K562 (cell line): ENCODE measurements around the gene DUOX2. TPM values are rescaled to one million over a fixed set of nuclear protein-coding genes. Genes with fewer than 3 reads are reported as not detected.
A peak's percentile ranks its signal among the peaks of the same experiment; 100 is the strongest.
"Not testable (repeated sequence)": the region's sequence is repeated elsewhere in the genome, so short reads cannot be mapped to it uniquely, and the experiment has no call there.

ENCODE experiments used
- ATAC-seq: fragments of 200-7000 bp; cut with Tn5 transposase; 3 replicates; pipeline ENCODE4 v1.9.1; 2020; ENCODE audit warnings: moderate library complexity
- BruUV-seq: library from RNA; stranded (reverse); fragments of 400-500 nt; replicated peaks from 2 replicates; lab custom pipeline; 2021; lab: Mats Ljungman, UMichigan
- CTCF ChIA-PET: fragments of 300-600 bp; formaldehyde crosslinking; extraction: SDS; loops from one replicate; lab custom pipeline; 2021; ENCODE audit warnings: low intra/inter-chr PET ratio; lab: Yijun Ruan, JAX
- POLR2A ChIA-PET: fragments of 300-600, 350-650 bp; sonication (Branson Sonifier 250); formaldehyde crosslinking; extraction: SDS; loops from one replicate; lab custom pipeline; 2021; ENCODE audit warnings: antibody characterized with exemption, inconsistent platforms; lab: Yijun Ruan, JAX
- DNase-seq, 4 experiments: peaks; one replicate each; pipeline versions ENCODE4 v3.0.0 to v3.0.0-alpha.2; 2011 to 2018; ENCODE audit warnings: low spot score in 3 of 4, mixed read lengths in 3 of 4; ENCODE audit errors: extremely low read depth in 1 of 4
- FAIRE-seq: peaks from 2 replicates; lab custom pipeline; 2011; peaks lifted over from hg19 to GRCh38; lab: Jason Lieb, UNC
- H2AFZ ChIP-seq: 2 replicates; pipeline ENCODE4 v1.6.0; 2011; ENCODE audit warnings: low read depth, low read length, control low read depth, inconsistent platforms
- H3K27ac ChIP-seq: fragments of 200-600 bp; 3 replicates; pipeline ENCODE4 v1.8.0; 2011; ENCODE audit warnings: low read depth, mild to moderate bottlenecking, control low read depth, inconsistent platforms, low read length, moderate library complexity, mixed read lengths; ENCODE audit errors: extremely low read depth
- H3K27me3 ChIP-seq, 2 experiments: fragments of 300-600 bp in 1 of 2; 2 replicates in 1 of 2; 3 replicates in 1 of 2; pipeline versions ENCODE4 v1.6.0 to v1.8.0; 2011; ENCODE audit warnings: inconsistent platforms in 2 of 2, low read length in 2 of 2, mild to moderate bottlenecking in 1 of 2, mixed read lengths in 1 of 2, moderate library complexity in 1 of 2; ENCODE audit not compliant: control insufficient read depth in 2 of 2, insufficient read depth in 2 of 2
- H3K36me3 ChIP-seq: fragments of 300-600 bp; 3 replicates; pipeline ENCODE4 v1.8.0; 2011; ENCODE audit warnings: mild to moderate bottlenecking, low read length, inconsistent platforms; ENCODE audit not compliant: control insufficient read depth, insufficient read depth
- H3K4me1 ChIP-seq, 2 experiments: fragments of 200-600 bp in 1 of 2; replicated peaks in 1 of 2; 2 replicates in 1 of 2; 3 replicates in 1 of 2; pipeline versions ENCODE4 v1.5.1 to v1.8.0; 2011; ENCODE audit warnings: inconsistent platforms in 2 of 2, low read length in 2 of 2, mild to moderate bottlenecking in 1 of 2, mixed read lengths in 1 of 2, moderate library complexity in 1 of 2; ENCODE audit not compliant: control insufficient read depth in 2 of 2, insufficient read depth in 2 of 2
- H3K4me2 ChIP-seq: 2 replicates; pipeline ENCODE4 v1.6.1; 2011; ENCODE audit warnings: low read length, control low read depth, inconsistent platforms, mixed read lengths; ENCODE audit not compliant: insufficient read depth
- H3K4me3 ChIP-seq: fragments of 200-600 bp; sonication (generic), shearing (Covaris generic); 2 replicates; pipeline ENCODE4 v1.5.1; 2016; ENCODE audit warnings: control low read depth, inconsistent platforms
- H3K79me2 ChIP-seq: fragments of 200-600 bp; 3 replicates; pipeline ENCODE4 v1.8.0; 2011; ENCODE audit warnings: low read length, inconsistent platforms; ENCODE audit not compliant: control insufficient read depth, insufficient read depth
- H3K9ac ChIP-seq, 2 experiments: 2 replicates each; pipeline versions ENCODE4 v1.6.0 to v1.6.1; 2011; ENCODE audit warnings: low read depth in 2 of 2, low read length in 2 of 2, control low read depth in 1 of 2, inconsistent platforms in 1 of 2, mild to moderate bottlenecking in 1 of 2, mixed read lengths in 1 of 2; ENCODE audit not compliant: insufficient read depth in 1 of 2
- H3K9me1 ChIP-seq: one replicate; pipeline ENCODE4 v1.6.0; 2011; ENCODE audit warnings: inconsistent platforms, mild to moderate bottlenecking, low read length, moderate library complexity; ENCODE audit not compliant: control insufficient read depth, insufficient read depth
- H3K9me3 ChIP-seq: replicated peaks from 2 replicates; pipeline ENCODE4 v1.5.1; 2011; ENCODE audit warnings: low read depth, low read length, inconsistent platforms; ENCODE audit not compliant: control insufficient read depth, insufficient read depth
- H4K20me1 ChIP-seq: replicated peaks from 2 replicates; pipeline ENCODE4 v1.6.1; 2011; ENCODE audit warnings: low read length, inconsistent platforms, mixed read lengths; ENCODE audit not compliant: control insufficient read depth, insufficient read depth
- ADNP ChIP-seq: fragments of 200-800 bp; sonication (Bioruptor generic); IDR thresholded peaks from 2 replicates; pipeline ENCODE4 v1.6.1; 2016; ENCODE audit warnings: missing genetic modification characterization, missing compliant biosample characterization
- ARID1B ChIP-seq: fragments of 450-650 bp; IDR thresholded peaks from 2 replicates; pipeline ENCODE4 v1.6.1; 2016; ENCODE audit warnings: antibody characterized with exemption, mild to moderate bottlenecking, inconsistent platforms
- FOSL1 ChIP-seq: fragments of 200-800 bp; sonication (Bioruptor generic); conservative IDR thresholded peaks from 2 replicates; pipeline ENCODE4 v1.6.1; 2016; ENCODE audit warnings: missing genetic modification characterization, missing compliant biosample characterization
- FOXJ2 ChIP-seq: fragments of 200-800 bp; sonication (Bioruptor generic); IDR thresholded peaks from 2 replicates; pipeline ENCODE4 v1.6.1; 2016; ENCODE audit warnings: missing genetic modification characterization, missing compliant biosample characterization
- JUND ChIP-seq, 2 experiments: IDR thresholded peaks; 2 replicates in 1 of 2; 3 replicates in 1 of 2; pipeline ENCODE4 v1.6.1; 2011; ENCODE audit warnings: borderline replicate concordance in 2 of 2, low read depth in 2 of 2, low read length in 2 of 2, improper control_type of control experiment in 1 of 2, missing biosample characterization in 1 of 2, missing genetic modification characterization in 1 of 2, missing genetic modification reagents in 1 of 2
- MAFG ChIP-seq: fragments of 450-650 bp; conservative IDR thresholded peaks from 2 replicates; pipeline ENCODE4 v1.6.1; 2016; ENCODE audit warnings: missing genetic modification characterization, missing compliant biosample characterization
- NFE2 ChIP-seq: IDR thresholded peaks from 2 replicates; pipeline ENCODE4 v1.6.1; 2014; ENCODE audit warnings: antibody characterized with exemption, low read depth
- SMARCE1 ChIP-seq: fragments of 450-650 bp; IDR thresholded peaks from 2 replicates; pipeline ENCODE4 v1.7.1; 2016; ENCODE audit warnings: mild to moderate bottlenecking
- SOX6 ChIP-seq: fragments of 450-650 bp; IDR thresholded peaks from 2 replicates; pipeline ENCODE4 v1.6.1; 2014; ENCODE audit warnings: mild to moderate bottlenecking
- ZNF354B ChIP-seq: fragments of 250-450 bp; sonication (Bioruptor Pico); IDR thresholded peaks from 2 replicates; pipeline ENCODE4 v1.4.0; 2020
- WGBS: fragments of 100-300 bp; shearing (Covaris generic); methylation state at CpG from one replicate; pipeline ENCODE4 v1.1.6; 2016; ENCODE audit warnings: low coverage, mixed read lengths; ENCODE audit not compliant: insufficient coverage; ENCODE audit errors: missing lambda C conversion rate; 5-methylcytosine and 5-hydroxymethylcytosine counted together
- in situ Hi-C: fragments of 300-500 bp; cut with MboI; formaldehyde crosslinking; loops from 4 replicates; pipeline ENCODE4 v1.15.0; 2018; ENCODE audit warnings: inconsistent platforms, mixed read lengths
- intact Hi-C: fragments of 100-400 bp; cut with micrococcal nuclease; formaldehyde crosslinking; loops from 2 replicates; pipeline ENCODE4 v1.14.2; 2022
- polyA plus RNA-seq, 8 experiments: library from polyadenylated mRNA; depleted of rRNA in 4 of 8; stranded (reverse) in 5 of 8; unstranded in 3 of 8; fragments of >200 nt; fragmentation: Nextera tagmentation in 2 of 8; fragmentation: Illumina TruSeq in 1 of 8; extraction: Ambion mirVana in 2 of 8; extraction: Trizol in 1 of 8; gene quantifications; 2 replicates each; pipeline versions ENCODE4 v1.2.1 to v1.2.3, GENCODE V29; 2011 to 2014; ENCODE audit warnings: inconsistent platforms in 1 of 8, missing spikeins in 1 of 8
- total RNA-seq, 7 experiments: library from RNA; depleted of rRNA in 6 of 7; stranded (reverse); fragments of >200 nt in 6 of 7; fragmentation: Illumina TruSeq in 2 of 7; extraction: Trizol in 2 of 7; gene quantifications; 2 replicates each; pipeline versions ENCODE4 v1.2.1 to v1.2.3, GENCODE V29; 2011 to 2021; ENCODE audit warnings: low replicate concordance in 1 of 7
- TF ChIP-seq, protein P1 (sequence below), 2 experiments: fragments of 450-650 bp in 1 of 2; sonication (generic) in 1 of 2; formaldehyde crosslinking in 1 of 2; IDR thresholded peaks in 1 of 2; conservative IDR thresholded peaks in 1 of 2; 2 replicates each; pipeline versions ENCODE4 v1.6.1 to v1.8.1; 2016 to 2023; ENCODE audit warnings: mild to moderate bottlenecking in 2 of 2, moderate library complexity in 2 of 2, inconsistent platforms in 1 of 2, missing genetic modification reagents in 1 of 2

Gene DUOX2
- total and polyA plus RNA-seq, 9 of the 15 experiments (the other 6 are each of a cell fraction or from before 2014, with no cell fraction given): 0.01 to 0.03 (median 0.02) TPM; not detected in 6

DNA sequence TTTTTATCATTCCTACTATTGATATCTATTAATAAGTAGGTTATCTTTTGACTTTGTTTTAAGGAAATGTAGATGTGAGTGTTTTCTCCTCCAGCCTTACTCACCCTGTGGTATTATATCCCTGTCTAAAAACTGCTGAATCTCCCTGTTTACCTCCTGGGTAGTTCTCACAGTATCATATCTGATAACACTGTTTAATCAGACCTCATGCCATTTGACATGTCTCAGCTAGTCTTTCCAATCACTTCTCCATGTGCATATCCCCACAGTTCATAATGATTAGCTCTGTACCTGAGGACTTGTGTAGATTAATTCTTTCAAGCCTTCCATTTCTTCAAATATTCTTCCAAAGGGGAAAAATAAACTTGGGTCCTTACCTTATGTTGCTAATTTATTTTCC, 30.7 kb downstream of the DUOX2 start:
- Histone ChIP-seq H3K36me3 (no peaks in the 10 kb centered on the region), H3K27ac (no peak overlapping the region), H3K4me1 (peaks cover 12 to 28% of the 10 kb centered on the region in 2 experiments), H3K9ac (no peak overlapping the region), H2AFZ (no peak overlapping the region), H3K9me3 (no peaks in the 10 kb centered on the region), H4K20me1 (no peaks in the 10 kb centered on the region), H3K27me3 (no peaks in the 10 kb centered on the region), H3K4me3 (no peak overlapping the region), H3K79me2 (no peaks in the 10 kb centered on the region), H3K9me1 (no peaks in the 10 kb centered on the region), H3K4me2 (no peak overlapping the region)
- in situ Hi-C loops: no loop called here
- TF ChIP-seq FOXJ2 (tag) (0 out of 2 replicates have a peak, but pooled peaks have one; percentile 23), ADNP (tag) (0 out of 2 replicates have a peak, but pooled peaks have one; percentile 15), ZNF354B (no peak), MAFG (tag) (0 out of 2 replicates have a peak, but pooled peaks have one; percentile 13)
- CTCF ChIA-PET: no interaction called here
- DNase-seq (no peak), ATAC-seq (no peak), FAIRE-seq (no peak)
- intact Hi-C loops: no loop called here
- POLR2A ChIA-PET: interaction anchor here (1.2 to 1.6 kb wide), 2 partner anchors 34 to 35 kb away, joined by 3 to 7 read pairs; no protein-coding TSS in a partner anchor
- no TSS peak for BruUV-seq

DNA sequence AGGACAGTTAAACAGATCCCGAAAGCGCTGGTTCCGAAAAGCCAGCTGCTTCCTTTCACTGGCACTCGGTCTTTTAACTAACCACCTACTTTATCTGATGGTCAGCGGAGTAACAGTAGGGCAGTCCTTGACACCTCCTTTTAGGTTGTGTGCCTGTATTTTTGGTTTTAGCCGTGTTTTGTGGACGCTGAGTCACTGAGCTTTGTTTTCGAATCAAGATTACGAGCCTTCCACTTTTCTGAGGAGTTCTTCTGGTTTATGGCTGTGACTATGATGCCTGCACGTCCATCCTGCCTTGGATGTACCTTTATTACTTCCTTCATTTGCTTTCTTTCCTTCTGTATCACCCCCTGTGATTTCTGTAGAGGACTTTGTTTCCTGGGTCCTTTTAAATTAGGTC, 31.6 kb downstream of the DUOX2 start:
- H2AFZ ChIP-seq: peak overlapping the region; percentile 76
- H3K27ac ChIP-seq; in situ Hi-C loops; H3K27me3 ChIP-seq; intact Hi-C loops; H4K20me1 ChIP-seq; H3K4me3 ChIP-seq; H3K9ac ChIP-seq; H3K9me1 ChIP-seq; H3K36me3 ChIP-seq; BruUV-seq; H3K9me3 ChIP-seq; H3K79me2 ChIP-seq; H3K4me2 ChIP-seq; POLR2A ChIA-PET; CTCF ChIA-PET; TF ChIP-seq JUND (tag; IDR thresholded peaks at IDR 0.05; ENCODE audit: borderline replicate concordance, low read depth, low read length): not testable (repeated sequence)
- H3K4me1 ChIP-seq: peaks cover 18 to 34% of the 10 kb centered on the region in 2 experiments
- DNase-seq (peak in 1 of 4 experiments; percentile 56), FAIRE-seq (peak; percentile 95), ATAC-seq (peak; percentile 69)
- 0% methylated on average over 5 of the region's 10 CpGs for WGBS
- TF ChIP-seq FOSL1 (tag) (peak; percentile 36), SMARCE1 (peak; percentile 32; the same call in 1 of the 2 replicates), JUND (IDR thresholded peaks at IDR 0.05; ENCODE audit: borderline replicate concordance, low read depth, low read length) (peak; percentile 25; the same call in 1 of the 2 replicates), ARID1B (peak; percentile 13; the same call in 1 of the 2 replicates), SOX6 (peak; percentile 61; the same call in 1 of the 2 replicates), NFE2 (peak; percentile 78)
- TF ChIP-seq, protein P1, sequence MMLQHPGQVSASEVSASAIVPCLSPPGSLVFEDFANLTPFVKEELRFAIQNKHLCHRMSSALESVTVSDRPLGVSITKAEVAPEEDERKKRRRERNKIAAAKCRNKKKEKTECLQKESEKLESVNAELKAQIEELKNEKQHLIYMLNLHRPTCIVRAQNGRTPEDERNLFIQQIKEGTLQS (IDR thresholded peaks at IDR 0.05): 0 out of 2 replicates have a peak, but pooled peaks have one; percentile 11
- TF ChIP-seq, protein P1 (CRISPR knock-in tag; conservative IDR thresholded peaks at IDR 0.05): not testable (repeated sequence)
